Activated CD4-positive, alpha-beta T cell treated with anti-CD3 and anti-CD28 coated beads for 4 hours (primary cell): ENCODE measurements around the gene MYH7B.

Experiments
- DNase-seq, 2 donors: peaks; one replicate each; pipeline ENCODE4 v3.0.0-alpha.2; 2020

MYH7B gene

GRCh38 chr20:34945315-34946077 lies 10.2 kb upstream of the MYH7B start:
- no peak for DNase-seq

GRCh38 chr20:34946661-34947060 lies 9.0 kb upstream of the MYH7B start:
- no peak for DNase-seq

DNA sequence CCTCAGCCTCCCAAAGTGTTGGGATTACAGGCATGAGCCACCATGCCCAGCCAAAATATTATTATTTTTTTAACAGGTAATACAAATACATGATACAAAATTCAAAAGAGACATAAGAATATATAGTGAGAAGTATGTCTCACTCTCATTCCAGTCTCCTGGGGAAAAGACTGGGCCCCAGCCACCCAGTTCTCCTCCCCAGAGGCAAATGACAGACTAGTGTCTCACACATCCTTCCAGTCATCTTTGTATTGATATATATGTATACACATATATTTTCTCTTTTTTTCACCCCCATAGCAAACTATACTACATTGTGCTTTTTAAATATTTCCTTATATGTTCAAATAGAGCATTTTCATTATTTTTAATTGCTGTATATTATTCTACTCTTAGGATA lies 8.3 kb upstream of the MYH7B start:
- no peak for DNase-seq

DNA sequence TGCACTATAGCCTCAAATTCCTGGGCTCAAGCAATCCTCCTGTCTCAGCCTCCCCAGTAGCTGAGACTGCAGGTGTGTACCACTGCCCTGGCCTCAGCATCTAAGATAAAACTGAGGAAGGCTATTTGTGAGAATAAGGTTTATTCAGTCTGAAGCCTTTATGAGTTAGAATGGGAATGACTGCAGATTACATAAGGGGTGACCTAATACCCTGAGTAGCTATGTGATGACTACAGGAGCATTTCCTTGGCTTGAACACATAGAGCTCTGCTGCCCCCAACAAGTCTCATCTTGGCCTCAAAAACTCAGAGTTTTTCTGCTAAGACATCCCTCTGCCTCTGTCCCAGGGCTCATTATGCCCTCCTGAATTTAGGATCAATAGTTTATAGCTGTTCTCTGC lies 7.6 kb upstream of the MYH7B start:
- no peak for DNase-seq

DNA sequence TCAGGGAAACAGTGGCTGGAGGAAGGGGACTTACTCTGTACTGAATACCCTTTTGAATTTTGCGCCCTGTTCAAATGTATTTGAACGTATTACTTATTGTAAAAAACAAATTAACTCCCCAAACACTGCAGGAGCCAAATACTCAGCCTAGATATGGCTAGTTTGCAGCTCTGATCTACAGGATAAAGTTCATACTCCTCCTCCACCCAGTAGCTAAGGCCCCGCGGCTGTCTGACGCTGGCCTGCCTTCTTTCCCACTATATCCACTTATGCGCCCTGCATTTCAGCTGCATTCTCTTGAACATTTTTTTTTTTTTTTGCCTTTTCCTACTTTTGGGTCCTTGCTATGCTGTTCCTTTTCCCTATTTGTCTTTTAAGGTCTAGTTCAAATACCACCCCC lies 6.5 kb upstream of the MYH7B start:
- DNase-seq: no peak

- DNase-seq: no peak
These were observed 4.4 kb upstream of the MYH7B start for GRCh38 chr20:34951252-34951651.

- no peak for DNase-seq
These were observed 4.0 kb upstream of the MYH7B start for GRCh38 chr20:34951652-34952051.

DNA sequence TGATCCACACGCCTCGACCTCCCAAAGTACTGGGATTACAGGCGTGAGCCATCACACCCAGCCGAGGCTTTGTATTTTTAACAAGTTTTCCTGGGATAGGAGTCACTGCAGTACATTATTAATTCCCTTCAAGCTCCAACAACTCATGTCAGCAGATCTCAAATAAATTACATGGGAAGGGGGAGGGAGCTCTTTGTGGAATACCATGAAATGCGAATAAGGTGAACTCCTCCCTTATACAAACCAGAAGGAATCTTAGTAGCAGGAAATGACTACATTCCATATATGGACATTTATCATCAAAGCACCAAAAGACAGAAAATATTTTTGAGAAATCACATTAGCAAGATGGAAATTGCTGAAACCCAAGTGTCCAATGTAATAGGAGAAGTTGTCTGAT lies 3.0 kb upstream of the MYH7B start:
- no peak for DNase-seq

GRCh38 chr20:34953960-34954359 lies 1.7 kb upstream of the MYH7B start:
- no peak for DNase-seq

GRCh38 chr20:34954904-34955230 lies 801 bp upstream of the MYH7B start:
- DNase-seq: no peak

- DNase-seq: no peak
These were observed 382 bp downstream of the MYH7B start for GRCh38 chr20:34956041-34956458.

GRCh38 chr20:34956751-34957472 lies 1.2 kb downstream of the MYH7B start:
- DNase-seq: no peak

DNA sequence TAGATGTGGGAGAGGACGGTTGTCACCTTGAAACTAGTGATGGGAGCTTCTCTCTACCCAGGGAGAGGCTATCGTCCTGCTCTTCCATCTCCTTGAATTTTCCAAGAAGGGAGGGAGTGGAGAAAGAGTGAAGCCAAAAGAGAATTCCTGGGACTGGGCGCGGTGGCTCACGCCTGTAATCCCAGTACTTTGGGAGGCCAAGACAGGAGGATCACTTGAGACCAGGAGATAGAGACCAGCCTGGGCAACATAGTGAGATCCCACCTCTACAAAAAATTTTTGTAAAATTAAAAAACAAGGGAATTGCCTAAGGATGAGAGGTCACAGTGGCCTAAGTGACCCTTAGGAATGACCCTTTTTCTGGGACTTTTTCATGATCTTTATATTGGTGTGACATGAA lies 8.8 kb downstream of the MYH7B start:
- no peak for DNase-seq

DNA sequence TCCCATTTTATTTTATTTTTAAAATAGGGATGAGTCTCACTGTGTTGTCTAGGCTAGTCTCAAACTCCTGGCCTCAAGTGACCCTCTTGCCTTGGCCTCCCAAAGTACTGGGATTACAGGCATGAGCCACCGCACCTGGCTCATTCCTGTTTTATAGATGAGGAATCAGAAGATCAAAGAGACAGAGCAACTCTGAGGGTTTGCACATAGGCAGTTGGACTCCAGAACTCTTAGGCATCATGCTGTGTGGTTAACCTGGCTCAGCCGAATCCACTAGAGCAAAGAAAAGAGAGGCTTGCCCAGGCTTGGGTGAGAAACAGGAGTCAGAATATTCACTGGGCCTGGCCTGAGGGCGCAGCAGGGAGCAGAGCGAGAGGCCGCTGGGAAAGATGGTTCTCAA lies 9.4 kb downstream of the MYH7B start:
- DNase-seq: no peak

- DNase-seq: no peak
These were observed 11.8 kb downstream of the MYH7B start for GRCh38 chr20:34967421-34967820.

DNA sequence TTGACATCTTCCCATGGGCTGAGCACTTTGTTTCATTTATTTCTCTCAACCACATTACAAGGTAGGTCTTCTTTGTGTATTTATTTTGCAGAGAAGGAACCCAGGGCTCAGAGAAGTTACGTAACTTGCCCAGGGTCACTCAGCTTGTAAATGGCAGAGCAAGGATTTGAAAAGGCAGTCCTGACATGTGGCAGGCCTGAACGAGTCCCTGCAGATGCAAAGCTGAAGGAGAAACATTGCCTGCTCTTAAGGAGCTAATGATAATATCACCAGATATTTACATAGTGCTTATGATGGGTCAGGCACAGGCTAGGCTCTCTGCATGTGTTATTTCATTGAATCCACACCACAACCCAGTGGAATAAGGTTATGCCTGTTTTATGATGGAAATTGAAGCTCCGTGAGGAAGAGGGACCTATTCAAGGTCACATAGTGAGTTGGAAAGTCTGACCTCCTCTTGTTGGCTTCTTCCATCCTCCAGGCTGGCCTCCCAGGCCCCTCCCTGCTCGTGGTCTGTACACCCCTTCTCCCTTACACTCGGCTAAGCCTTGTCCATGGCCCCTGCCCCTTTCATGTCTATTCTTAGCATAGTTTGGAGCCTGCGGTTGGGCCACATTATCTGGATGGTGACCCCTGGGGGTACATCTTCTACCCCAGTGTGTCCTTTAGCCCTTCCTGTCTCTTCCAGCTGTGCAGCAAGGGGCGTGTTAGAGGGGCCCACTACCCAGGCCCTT lies 12.5 kb downstream of the MYH7B start:
- no peak for DNase-seq

GRCh38 chr20:34970193-34970840 lies 14.6 kb downstream of the MYH7B start:
- DNase-seq: no peak

- no peak for DNase-seq
These were observed 15.3 kb downstream of the MYH7B start for GRCh38 chr20:34970846-34971560.

GRCh38 chr20:34971561-34972235 lies 16.0 kb downstream of the MYH7B start:
- DNase-seq: no peak

DNA sequence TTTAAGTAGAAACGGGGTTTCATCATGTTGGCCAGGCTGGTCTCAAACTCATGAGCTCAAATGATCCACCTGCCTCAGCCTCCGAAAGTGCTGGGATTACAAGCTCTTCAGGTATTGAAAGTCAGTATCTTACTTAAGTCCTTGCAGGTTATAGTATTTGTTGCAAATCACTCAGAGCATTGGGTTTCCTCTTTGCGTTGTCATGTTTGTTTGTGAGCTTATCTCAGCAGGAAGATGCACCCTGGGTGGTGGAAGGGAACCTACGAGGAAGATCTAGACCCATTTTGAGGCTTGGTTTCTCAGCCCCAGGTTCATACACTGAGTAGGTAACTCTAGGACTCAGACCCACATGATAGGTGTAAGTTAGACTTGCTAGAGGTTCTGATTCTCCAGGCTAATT lies 18.6 kb downstream of the MYH7B start:
- no peak for DNase-seq

DNA sequence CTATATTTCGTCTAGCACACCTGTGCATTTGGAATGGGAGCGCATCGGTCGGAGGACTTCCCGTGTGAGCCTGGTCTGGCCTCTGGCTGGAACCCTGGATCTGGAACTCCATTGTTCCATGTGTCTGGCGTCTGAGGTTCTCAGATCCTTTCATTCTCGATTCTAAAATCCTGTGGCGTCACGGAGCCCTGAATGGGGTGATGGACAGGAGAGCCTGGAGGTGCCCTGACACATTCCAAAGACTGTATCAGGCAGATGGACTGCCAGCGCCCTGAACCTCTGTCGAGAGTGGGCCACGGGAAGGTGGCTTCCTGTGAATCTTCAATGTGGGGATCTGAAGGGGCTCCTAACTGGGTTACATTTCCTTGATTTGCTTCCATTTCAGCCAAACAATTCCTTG lies 20.6 kb downstream of the MYH7B start:
- no peak for DNase-seq

- no peak for DNase-seq
These were observed 21.9 kb downstream of the MYH7B start for GRCh38 chr20:34977365-34978091.
